ENCODE data around the gene RRAGD. TPM values are rescaled to one million over a fixed set of nuclear protein-coding genes. Genes with fewer than 3 reads are reported as not detected.
A peak's percentile ranks its signal among the peaks of the same experiment; 100 is the strongest.

The RRAGD gene
- total RNA-seq, 1 donor from 2014 or later: 14.7 TPM

DNA sequence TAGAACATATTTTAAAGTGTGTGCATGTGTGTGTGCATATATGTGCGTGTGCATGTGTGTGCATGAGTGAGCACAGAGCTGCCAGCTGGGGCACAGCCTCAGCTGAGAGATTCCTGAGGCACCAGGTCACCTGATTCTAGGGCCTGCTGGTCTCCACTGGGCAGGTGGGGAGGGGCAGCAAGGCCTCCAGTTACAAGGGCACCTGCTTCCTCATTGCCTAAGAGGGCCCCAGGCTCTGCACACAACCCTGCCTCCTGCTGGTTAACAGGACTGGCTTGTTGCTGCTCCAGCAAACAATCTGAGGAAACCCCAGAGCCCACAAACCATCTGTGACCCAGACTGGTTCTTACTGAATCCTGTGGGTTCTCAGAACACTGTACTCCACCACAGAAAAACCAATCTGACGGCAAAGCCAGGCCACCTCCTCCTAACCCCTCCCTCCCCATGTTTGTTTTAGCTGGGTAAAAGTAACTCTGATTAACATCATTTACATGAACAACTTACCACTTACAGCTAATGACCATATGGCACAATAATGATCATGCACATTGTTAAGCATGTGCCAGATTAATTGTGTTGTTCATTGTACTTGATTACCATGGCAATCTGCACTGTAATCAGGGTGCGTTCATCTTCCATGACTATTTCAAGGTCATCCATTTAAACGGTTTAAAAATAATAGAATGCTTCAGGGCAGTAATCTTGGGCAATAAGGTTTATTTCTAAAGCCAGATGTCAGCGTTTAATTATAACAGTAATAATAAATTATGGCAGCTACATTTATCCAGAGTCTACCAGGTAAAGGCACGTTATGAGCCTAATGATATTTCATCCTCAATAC, 36.4 kb downstream of the RRAGD start:
- peaks cover 18% of the 10 kb centered on the region for H3K4me1 Mint-ChIP-seq (ENCODE audit: low read depth, unreplicated experiment)
- DNase-seq: peak; percentile 76
- H3K9me3 Mint-ChIP-seq (ENCODE audit: unreplicated experiment): no peaks in the 10 kb centered on the region
- H3K27ac Mint-ChIP-seq (ENCODE audit: unreplicated experiment): peak overlapping the region; percentile 88
- H3K4me3 Mint-ChIP-seq (ENCODE audit: unreplicated experiment): peak overlapping the region; percentile 22
- no peaks in the 10 kb centered on the region for H3K27me3 Mint-ChIP-seq (ENCODE audit: unreplicated experiment)
- TF ChIP-seq, protein P1, sequence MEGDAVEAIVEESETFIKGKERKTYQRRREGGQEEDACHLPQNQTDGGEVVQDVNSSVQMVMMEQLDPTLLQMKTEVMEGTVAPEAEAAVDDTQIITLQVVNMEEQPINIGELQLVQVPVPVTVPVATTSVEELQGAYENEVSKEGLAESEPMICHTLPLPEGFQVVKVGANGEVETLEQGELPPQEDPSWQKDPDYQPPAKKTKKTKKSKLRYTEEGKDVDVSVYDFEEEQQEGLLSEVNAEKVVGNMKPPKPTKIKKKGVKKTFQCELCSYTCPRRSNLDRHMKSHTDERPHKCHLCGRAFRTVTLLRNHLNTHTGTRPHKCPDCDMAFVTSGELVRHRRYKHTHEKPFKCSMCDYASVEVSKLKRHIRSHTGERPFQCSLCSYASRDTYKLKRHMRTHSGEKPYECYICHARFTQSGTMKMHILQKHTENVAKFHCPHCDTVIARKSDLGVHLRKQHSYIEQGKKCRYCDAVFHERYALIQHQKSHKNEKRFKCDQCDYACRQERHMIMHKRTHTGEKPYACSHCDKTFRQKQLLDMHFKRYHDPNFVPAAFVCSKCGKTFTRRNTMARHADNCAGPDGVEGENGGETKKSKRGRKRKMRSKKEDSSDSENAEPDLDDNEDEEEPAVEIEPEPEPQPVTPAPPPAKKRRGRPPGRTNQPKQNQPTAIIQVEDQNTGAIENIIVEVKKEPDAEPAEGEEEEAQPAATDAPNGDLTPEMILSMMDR (IDR thresholded peaks at IDR 0.05; ENCODE audit: partially characterized antibody, unreplicated experiment): no peak
- no peaks in the 10 kb centered on the region for H3K36me3 Mint-ChIP-seq (ENCODE audit: unreplicated experiment)

DNA sequence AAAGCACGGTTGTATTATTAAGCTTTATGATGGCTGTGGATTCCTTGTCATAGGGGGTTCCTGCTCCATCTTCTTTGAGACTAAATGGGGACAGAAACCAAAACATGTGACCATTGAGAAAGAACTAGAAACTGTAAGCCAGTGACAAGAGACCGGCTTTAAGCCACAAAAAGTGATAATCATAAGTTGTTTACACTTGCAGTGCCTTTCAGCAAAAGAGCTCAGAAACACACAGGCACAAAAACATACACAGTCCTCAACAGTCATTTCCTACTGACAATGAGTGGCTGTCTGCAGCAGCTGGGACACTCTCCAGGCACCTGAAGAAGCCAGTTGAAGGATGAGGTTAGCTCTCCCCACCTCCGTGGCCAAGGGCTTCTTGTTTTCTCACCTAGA, 39.6 kb downstream of the RRAGD start:
- Mint-ChIP-seq H3K4me1 (ENCODE audit: low read depth, unreplicated experiment) (peaks cover 13% of the 10 kb centered on the region), H3K27ac (ENCODE audit: unreplicated experiment) (no peak overlapping the region), H3K27me3 (ENCODE audit: unreplicated experiment) (peaks cover 3% of the 10 kb centered on the region), H3K36me3 (ENCODE audit: unreplicated experiment) (no peaks in the 10 kb centered on the region), H3K9me3 (ENCODE audit: unreplicated experiment) (no peaks in the 10 kb centered on the region), H3K4me3 (ENCODE audit: unreplicated experiment) (no peak overlapping the region)
- DNase-seq: no peak
- TF ChIP-seq, protein P1 (IDR thresholded peaks at IDR 0.05; ENCODE audit: partially characterized antibody, unreplicated experiment): no peak

- Mint-ChIP-seq H3K4me1 (ENCODE audit: low read depth, unreplicated experiment) (peaks cover 13% of the 10 kb centered on the region), H3K9me3 (ENCODE audit: unreplicated experiment) (no peaks in the 10 kb centered on the region), H3K4me3 (ENCODE audit: unreplicated experiment) (no peak overlapping the region), H3K27me3 (ENCODE audit: unreplicated experiment) (peaks cover 3% of the 10 kb centered on the region), H3K27ac (ENCODE audit: unreplicated experiment) (no peak overlapping the region), H3K36me3 (ENCODE audit: unreplicated experiment) (no peaks in the 10 kb centered on the region)
- TF ChIP-seq, protein P1 (IDR thresholded peaks at IDR 0.05; ENCODE audit: partially characterized antibody, unreplicated experiment): peak; percentile 94
- peak; percentile 84 for DNase-seq
Measured at GRCh38 chr6:89371849-89372505, 40.1 kb downstream of the RRAGD start.

- TF ChIP-seq, protein P1 (IDR thresholded peaks at IDR 0.05; ENCODE audit: partially characterized antibody, unreplicated experiment): no peak
- Mint-ChIP-seq H3K9me3 (ENCODE audit: unreplicated experiment) (no peaks in the 10 kb centered on the region), H3K4me1 (ENCODE audit: low read depth, unreplicated experiment) (no peaks in the 10 kb centered on the region), H3K36me3 (ENCODE audit: unreplicated experiment) (no peaks in the 10 kb centered on the region), H3K27me3 (ENCODE audit: unreplicated experiment) (peaks cover 3% of the 10 kb centered on the region), H3K27ac (ENCODE audit: unreplicated experiment) (no peak overlapping the region), H3K4me3 (ENCODE audit: unreplicated experiment) (no peak overlapping the region)
- no peak for DNase-seq
Measured at GRCh38 chr6:89368999-89369398, 43.1 kb downstream of the RRAGD start.

GRCh38 chr6:89368107-89368506, 44.0 kb downstream of the RRAGD start:
- peak; percentile 78 for DNase-seq
- Mint-ChIP-seq H3K4me1 (ENCODE audit: low read depth, unreplicated experiment) (no peaks in the 10 kb centered on the region), H3K27me3 (ENCODE audit: unreplicated experiment) (peaks cover 3% of the 10 kb centered on the region), H3K27ac (ENCODE audit: unreplicated experiment) (no peak overlapping the region), H3K36me3 (ENCODE audit: unreplicated experiment) (no peaks in the 10 kb centered on the region), H3K9me3 (ENCODE audit: unreplicated experiment) (no peaks in the 10 kb centered on the region), H3K4me3 (ENCODE audit: unreplicated experiment) (no peak overlapping the region)
- TF ChIP-seq, protein P1 (IDR thresholded peaks at IDR 0.05; ENCODE audit: partially characterized antibody, unreplicated experiment): peak; percentile 88

Measured in glutamatergic neuron (in vitro differentiated cells).